Stimulated activated CD8-positive, alpha-beta memory T cell treated with anti-CD3 and anti-CD28 coated beads, Interleukin-4, amount 100 ng/mL, for 24 hours (primary cell): Measurements from ENCODE around the gene COQ9.

Experiments
- DNase-seq: peaks from one replicate; pipeline ENCODE4 v3.0.0-alpha.2; 2020; ENCODE audit warnings: low read depth

The COQ9 gene

GRCh38 chr16:57472665-57473060 is 25.4 kb downstream of the COQ9 start:
- DNase-seq, result no peak

DNA sequence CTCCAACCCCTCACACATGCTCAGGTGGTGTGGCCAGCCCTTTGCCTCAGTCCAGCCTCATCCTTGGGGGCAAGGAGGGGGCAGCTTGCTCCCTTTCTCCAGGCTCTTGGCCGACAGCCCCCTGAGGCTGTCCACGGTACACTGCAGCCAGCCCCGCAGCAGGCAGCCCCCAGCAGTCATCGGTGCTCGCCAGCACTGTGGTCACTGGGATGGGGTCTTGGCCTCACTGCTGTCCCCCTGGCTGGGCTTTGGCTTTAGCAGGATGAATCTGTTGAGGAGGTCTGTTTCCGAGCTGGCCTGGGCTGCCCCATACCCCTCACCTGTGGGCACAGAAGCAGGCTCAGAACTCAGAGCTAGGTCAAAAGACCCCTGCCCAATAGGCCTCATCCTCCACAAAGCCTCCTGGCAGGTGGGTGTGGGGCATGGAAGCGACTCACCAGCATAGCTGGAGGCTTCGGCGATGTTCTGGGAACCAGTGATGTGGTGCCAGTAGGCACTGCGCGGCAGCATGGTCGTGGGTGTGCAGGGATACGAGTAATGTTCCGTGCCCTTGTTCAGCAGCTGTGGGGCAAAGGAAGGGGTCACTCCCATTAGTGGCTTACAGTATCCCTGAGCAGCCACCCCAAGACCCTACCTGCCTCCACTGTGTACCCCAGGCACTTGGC is 26.0 kb downstream of the COQ9 start:
- no peak for DNase-seq

DNA sequence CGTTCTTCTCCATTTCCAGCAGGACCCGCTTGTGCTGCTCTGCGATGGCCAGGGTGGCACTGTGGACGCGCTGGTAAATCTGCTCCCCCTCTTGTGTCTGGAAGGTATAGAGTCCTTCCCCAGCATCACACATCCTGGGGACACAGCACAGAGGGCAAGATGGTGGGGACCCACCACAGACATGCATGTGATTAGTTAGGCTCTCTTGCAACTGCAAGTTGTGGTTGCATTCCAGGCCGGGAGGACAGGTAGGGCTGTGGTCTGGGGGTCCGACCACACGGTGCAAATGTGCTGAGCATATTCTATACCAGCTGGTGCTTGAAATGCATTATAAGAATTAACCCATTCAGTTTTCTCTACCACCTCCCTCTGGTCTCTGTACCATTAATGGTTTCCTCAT is 26.6 kb downstream of the COQ9 start:
- no peak for DNase-seq

- DNase-seq, result no peak
Observed at GRCh38 chr16:57474671-57475661, 27.7 kb downstream of the COQ9 start.

DNA sequence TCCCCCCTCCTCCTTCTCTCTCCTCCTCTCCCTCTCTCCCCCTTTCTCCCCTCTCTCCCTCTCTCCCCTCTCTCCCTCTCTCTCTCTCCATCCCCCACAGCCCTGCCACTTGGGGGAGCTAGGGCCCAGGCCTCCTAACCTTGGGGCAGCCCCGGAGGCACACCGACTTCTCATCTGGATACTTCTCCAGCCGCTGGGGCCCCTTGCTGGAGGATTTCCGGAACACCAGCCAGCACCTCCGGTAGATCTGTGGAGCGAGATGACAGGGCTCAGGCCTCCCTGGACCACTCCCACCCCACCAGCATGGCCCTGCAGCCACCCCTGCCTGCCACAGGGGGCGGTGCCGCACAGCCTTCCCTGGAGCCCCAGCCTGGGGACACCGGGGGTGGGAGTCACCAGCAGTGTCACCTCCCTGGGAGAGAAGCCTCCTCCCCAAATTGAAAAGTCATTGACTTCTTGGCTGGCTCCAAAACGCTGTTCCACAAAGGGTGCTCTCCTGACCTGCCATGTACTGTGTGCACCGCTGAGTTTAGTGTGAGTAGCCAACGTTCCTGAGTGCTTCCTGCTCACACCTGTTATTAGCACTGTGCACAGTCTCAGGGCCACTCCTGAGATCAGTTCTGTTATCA is 28.5 kb downstream of the COQ9 start:
- peak; percentile 69 for DNase-seq

- DNase-seq, result no peak
Observed at GRCh38 chr16:57476546-57477410, 29.5 kb downstream of the COQ9 start.

GRCh38 chr16:57477531-57478202 is 30.4 kb downstream of the COQ9 start:
- DNase-seq, result no peak

- no peak for DNase-seq
Observed at GRCh38 chr16:57478396-57479204, 31.3 kb downstream of the COQ9 start.

DNA sequence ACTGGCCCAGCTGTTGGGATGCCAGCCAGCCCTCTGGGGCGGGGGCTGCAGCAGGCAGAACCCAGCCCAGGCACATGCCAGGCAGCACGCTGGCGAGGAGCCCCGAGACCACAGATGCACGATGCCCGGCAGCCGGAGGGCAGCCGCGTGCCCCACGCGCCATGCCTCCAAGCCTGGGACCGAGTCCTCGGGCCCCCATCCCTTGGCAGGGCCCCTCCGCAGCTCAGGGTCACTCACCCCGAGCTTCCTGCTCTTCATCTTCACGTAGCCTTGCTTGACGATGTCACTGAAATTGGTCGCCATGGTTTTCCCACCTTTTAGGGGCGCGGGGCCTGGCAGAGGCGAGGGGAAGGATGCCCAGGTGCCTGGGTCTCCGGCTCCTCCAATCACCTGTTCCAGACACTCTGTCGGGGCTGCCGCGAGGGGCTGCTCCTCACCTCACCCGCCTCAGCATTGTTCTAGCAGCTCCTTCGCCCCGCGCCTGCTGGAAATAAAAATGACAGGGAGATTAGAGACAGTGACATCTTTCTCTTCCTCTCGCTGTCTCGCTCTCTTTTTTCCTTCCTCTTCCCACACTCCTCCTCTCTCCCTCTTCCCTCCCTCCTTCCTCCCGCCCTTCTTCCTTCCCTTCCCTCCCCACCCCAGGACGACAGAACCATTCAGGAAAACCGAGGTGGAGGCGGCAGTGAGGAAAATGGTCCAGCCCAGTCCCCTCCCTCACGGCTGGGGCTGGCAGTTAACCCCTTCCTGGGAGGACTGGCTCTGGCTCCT is 32.1 kb downstream of the COQ9 start:
- no peak for DNase-seq

- DNase-seq, result no peak
Observed at GRCh38 chr16:57479976-57480753, 32.9 kb downstream of the COQ9 start.

DNA sequence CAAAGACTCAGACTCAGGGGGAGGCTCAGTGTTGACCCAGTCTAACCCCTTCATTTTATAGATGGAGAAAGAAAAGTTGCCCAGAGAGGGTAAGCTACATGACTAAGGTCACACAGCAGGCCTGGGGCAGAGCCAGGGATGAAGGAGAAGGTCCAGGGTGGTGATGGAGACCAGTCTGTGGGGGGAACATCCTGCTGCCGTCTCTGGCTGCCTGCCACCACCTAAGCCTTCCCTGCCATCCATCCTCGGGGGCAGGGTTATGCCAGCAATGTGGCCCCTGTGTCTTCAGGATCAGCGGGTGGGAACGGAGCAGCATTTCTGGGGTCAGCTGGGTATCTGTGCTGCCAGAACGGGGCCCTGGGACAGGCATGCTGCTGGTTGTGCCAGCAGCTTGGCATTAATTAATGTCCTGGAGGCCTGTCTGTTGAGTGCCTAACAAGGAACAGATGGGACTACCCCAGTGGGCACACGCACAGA is 33.5 kb downstream of the COQ9 start:
- DNase-seq, result no peak

DNA sequence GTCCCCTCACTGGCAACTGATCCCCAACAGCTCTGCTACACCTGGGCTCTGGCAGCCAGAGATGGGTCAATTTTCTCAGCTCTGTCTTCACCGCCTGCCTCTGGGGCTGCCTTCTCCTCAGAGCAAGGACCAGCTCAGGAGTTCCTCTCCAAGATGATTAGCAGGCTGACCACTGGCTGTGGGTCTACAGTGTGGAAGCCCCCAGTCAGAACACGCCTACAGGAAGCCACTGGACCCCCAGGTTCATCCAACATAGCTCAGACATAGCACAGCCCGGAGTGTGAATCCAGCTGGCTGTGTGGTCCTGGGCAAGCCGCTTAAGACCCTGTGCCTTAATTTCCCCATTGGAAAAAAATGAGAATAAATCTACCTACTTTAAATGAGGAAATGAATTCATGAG is 34.1 kb downstream of the COQ9 start:
- DNase-seq, result no peak

- no peak for DNase-seq
Observed at GRCh38 chr16:57482845-57483545, 35.7 kb downstream of the COQ9 start.

DNA sequence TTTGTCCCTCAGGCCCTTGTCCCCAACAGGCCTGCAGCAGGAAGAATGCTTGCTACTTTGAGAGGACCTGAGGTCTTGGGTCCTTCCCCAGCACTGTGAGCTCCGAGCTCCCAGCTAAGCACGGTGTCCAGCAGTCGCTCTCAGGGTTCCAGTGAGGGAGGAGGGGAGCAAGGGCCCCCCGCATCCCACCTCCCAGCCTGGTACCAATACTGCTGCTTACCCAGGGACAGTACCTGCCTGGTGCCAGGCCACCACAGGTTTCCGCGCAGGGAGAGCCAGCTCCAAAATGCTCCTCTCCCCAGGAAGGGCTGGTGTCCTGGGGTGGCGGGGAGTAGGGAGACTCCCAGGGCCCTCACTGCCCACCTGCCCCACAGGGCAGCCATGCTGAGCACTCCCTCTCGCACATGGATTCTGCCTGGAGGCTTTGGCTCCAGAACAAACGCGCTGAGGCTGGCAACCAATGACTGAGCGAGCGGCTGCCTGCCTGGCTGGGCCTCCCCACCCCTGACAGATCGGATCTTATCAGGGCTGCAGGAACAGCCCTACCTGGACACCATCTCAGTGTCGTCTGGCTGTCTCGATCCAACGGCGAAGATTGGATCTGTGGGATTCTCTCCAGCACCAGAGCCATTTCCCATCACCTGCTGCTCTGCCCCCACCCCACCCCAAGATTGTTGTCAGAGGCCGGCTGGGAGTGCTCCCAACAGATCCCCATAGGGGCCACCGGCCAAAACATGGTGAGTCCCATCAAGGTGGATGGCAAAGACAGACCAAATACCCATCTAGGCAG is 36.6 kb downstream of the COQ9 start:
- DNase-seq, result no peak

- DNase-seq, result no peak
Observed at GRCh38 chr16:57484515-57485005, 37.3 kb downstream of the COQ9 start.

DNA sequence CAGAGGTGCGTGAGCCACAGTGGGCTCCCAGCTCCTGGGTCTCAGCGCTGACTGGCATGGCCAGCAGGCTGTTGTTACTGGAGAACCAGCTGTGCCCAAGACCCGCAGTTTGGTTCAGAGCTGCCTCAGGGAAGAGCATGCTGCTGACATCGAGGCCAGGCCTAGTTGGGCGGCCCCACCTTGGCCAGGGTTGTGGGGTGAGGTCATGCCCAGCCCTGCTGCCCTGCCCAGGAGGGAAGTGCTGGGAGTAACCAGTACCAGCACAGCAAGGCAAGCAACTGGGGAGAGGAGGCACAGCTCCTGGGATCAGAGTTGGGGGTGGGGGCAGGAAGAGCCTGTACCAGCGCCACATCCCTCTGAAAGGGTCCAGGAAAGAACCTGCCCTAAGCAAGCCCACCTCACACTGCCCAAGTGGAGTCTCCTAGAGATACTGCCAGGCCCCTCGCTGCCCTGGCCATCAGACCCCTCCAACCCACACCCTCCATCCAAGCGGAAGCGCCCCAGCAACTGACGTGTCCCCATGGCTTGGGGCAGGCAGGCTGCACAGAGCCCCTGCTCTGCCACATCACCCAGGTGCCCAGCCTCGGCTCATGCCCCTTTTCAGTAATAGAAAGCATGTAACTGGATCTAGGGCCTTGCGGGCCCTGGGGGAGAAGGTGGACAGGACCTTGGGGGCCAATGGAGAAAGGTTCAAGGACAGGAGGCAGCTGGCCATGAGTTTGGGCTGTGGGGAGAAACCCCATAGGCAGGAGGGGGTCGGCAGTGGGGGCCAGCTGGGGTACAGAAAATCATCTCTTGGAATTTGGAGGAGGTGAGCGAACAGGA is 38.0 kb downstream of the COQ9 start:
- DNase-seq, result no peak
